ENCODE data around the gene BTG4. TPM values are rescaled to one million over a fixed set of nuclear protein-coding genes. Genes with fewer than 3 reads are reported as not detected.
A peak's percentile ranks its signal among the peaks of the same experiment; 100 is the strongest.

The BTG4 gene
- total and polyA plus RNA-seq, 2 of the 8 experiments (the other 6 are each of a cell fraction or from before 2014, with no cell fraction given): 0.06 TPM; not detected in 1

- Histone ChIP-seq H2BK20ac (ENCODE audit: low read length) (no peak overlapping the region), H3K36me3 (ENCODE audit: control insufficient read depth in 2 of 4, insufficient read depth in 4 of 4, low read length in 3 of 4) (no peaks in the 10 kb centered on the region), H4K20me1 (replicated peaks in 1 of 2; ENCODE audit: control insufficient read depth in 1 of 2, insufficient read depth in 2 of 2, low read length in 2 of 2) (no peaks in the 10 kb centered on the region), H3K79me1 (ENCODE audit: low read depth, low read length) (no peaks in the 10 kb centered on the region), H3K4me2 (ENCODE audit: insufficient read depth in 1 of 2, low read depth in 2 of 2, low read length in 2 of 2) (peak overlapping the region; percentile 95 to 97), H4K5ac (ENCODE audit: insufficient read length, low read depth, low read length) (no peak overlapping the region), H2BK12ac (ENCODE audit: low read depth, low read length) (peak overlapping the region; percentile 94; the same call in 1 of the 2 replicates), H3K4me3 (ENCODE audit: extremely low read depth in 1 of 4, insufficient read depth in 2 of 4, low read depth in 3 of 4, low read length in 4 of 4) (peak overlapping the region in 3 of 4 experiments; percentile 55 to 76 (median 58); a peak in 6 of 8 replicates), H2AK5ac (ENCODE audit: low read depth, low read length) (no peak overlapping the region), H2AFZ (ENCODE audit: low read length) (no peak overlapping the region), H3K4ac (replicated peaks; ENCODE audit: insufficient read length, low read depth, low read length) (no peak overlapping the region), H2BK120ac (replicated peaks; ENCODE audit: low read depth, low read length) (no peak overlapping the region), H3K9me3 (ENCODE audit: insufficient read depth in 2 of 2, low read depth in 1 of 2, low read length in 1 of 2) (peaks cover 0 to 3% of the 10 kb centered on the region in 2 experiments; a peak in 1 of 4 replicates), H3K23ac (ENCODE audit: insufficient read length) (no peak overlapping the region), H4K91ac (replicated peaks; ENCODE audit: insufficient read length, low read length) (no peak overlapping the region), H3K23me2 (ENCODE audit: low read depth, low read length) (peaks cover 12% of the 10 kb centered on the region; the same call in 1 of the 2 replicates), H3K4me1 (replicated peaks in 1 of 4; ENCODE audit: control insufficient read depth in 3 of 4, insufficient read depth in 4 of 4, low read length in 3 of 4) (peaks cover 0 to 8% (median 6%) of the 10 kb centered on the region in 4 experiments; a peak in 6 of 7 replicates), H2BK15ac (ENCODE audit: low read length) (no peak overlapping the region), H3K9ac (replicated peaks in 1 of 4; ENCODE audit: extremely low read depth in 1 of 4, low read depth in 3 of 4, low read length in 3 of 4) (no peak overlapping the region), H4K8ac (ENCODE audit: extremely low read depth, insufficient read depth, low read length) (peak overlapping the region; percentile 88; the same call in 1 of the 2 replicates), H3K27ac (ENCODE audit: low read depth, low read length) (no peak overlapping the region), H3K79me2 (ENCODE audit: control insufficient read depth in 1 of 2, insufficient read depth in 2 of 2, low read length in 2 of 2) (no peaks in the 10 kb centered on the region), H3K27me3 (replicated peaks in 1 of 4; ENCODE audit: control insufficient read depth in 3 of 4, extremely low read depth in 1 of 4, insufficient read depth in 3 of 4, low read length in 3 of 4) (peaks cover 9 to 43% (median 37%) of the 10 kb centered on the region in 4 experiments), H3K56ac (replicated peaks; ENCODE audit: insufficient read length, low read depth, low read length) (no peak overlapping the region), H3K14ac (ENCODE audit: insufficient read length) (no peak overlapping the region), H3K18ac (ENCODE audit: extremely low read depth, low read length) (no peak overlapping the region; the same call in 1 of the 2 replicates), H2BK5ac (ENCODE audit: low read depth, low read length) (no peak overlapping the region)
- ChIA-PET POLR2A (ENCODE audit: partially characterized antibody) (interaction anchor here (1.2 to 2.1 kb wide), 4 partner anchors 8 to 85 kb away, joined by 3 to 7 read pairs (median 3); partner anchors contain the start of gene BTG4), CTCF (ENCODE audit: partially characterized antibody) (interaction anchor here (1.0 to 1.7 kb wide), 3 partner anchors 9 to 85 kb away, joined by 4 to 6 read pairs (median 5); no protein-coding TSS in a partner anchor)
- no peak for DNase-seq (ENCODE audit: low read depth in 1 of 2, low spot score in 2 of 2)
- 60% methylated on average over 9 of the region's 9 CpGs; no CpG with 5 or more reads in 1 of the 2 experiments for WGBS, 2 experiments (ENCODE audit: extremely low coverage in 1 of 2, insufficient coverage in 1 of 2, insufficient read length in 1 of 2, insufficient replicate concordance in 2 of 2, low coverage in 1 of 2, low lambda C conversion rate in 2 of 2, missing lambda C conversion rate in 1 of 2)
- no peak for FAIRE-seq
- TF ChIP-seq, protein P1, sequence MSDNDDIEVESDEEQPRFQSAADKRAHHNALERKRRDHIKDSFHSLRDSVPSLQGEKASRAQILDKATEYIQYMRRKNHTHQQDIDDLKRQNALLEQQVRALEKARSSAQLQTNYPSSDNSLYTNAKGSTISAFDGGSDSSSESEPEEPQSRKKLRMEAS (IDR thresholded peaks at IDR 0.05): no peak
- no peak for TF ChIP-seq SAP30 (IDR thresholded peaks at IDR 0.05; ENCODE audit: insufficient read depth, insufficient replicate concordance, low read length)
- no peak for TF ChIP-seq NANOG (IDR thresholded peaks at IDR 0.05; ENCODE audit: insufficient read depth, low read depth, low read length, poor library complexity, severe bottlenecking)
- TF ChIP-seq GTF2F1 (IDR thresholded peaks at IDR 0.05; ENCODE audit: borderline replicate concordance, low read depth, low read length): no peak
- no peak for TF ChIP-seq BRCA1 (IDR thresholded peaks at IDR 0.05; ENCODE audit: low read depth, low read length)
- TF ChIP-seq HDAC6 (IDR thresholded peaks at IDR 0.05; ENCODE audit: low read depth, low read length): no peak
- TF ChIP-seq, protein P2, sequence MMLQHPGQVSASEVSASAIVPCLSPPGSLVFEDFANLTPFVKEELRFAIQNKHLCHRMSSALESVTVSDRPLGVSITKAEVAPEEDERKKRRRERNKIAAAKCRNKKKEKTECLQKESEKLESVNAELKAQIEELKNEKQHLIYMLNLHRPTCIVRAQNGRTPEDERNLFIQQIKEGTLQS (IDR thresholded peaks at IDR 0.05; ENCODE audit: insufficient read depth, low read depth, low read length): no peak
- no peak for TF ChIP-seq TBP (IDR thresholded peaks at IDR 0.05; ENCODE audit: low read depth, low read length)
- TF ChIP-seq SIRT6 (IDR thresholded peaks at IDR 0.05; ENCODE audit: low read length): no peak
- no peak for TF ChIP-seq TAF7 (optimal IDR thresholded peaks at IDR 0.05; ENCODE audit: borderline replicate concordance, low read depth, low read length)
- no peak for TF ChIP-seq CREB1 (IDR thresholded peaks at IDR 0.05)
Measured at GRCh38 chr11:111539426-111540113, 27.4 kb upstream of the BTG4 start.

All from H1 (cell line).